ENCODE measurements around the gene SERPINA1. TPM values are rescaled to one million over a fixed set of nuclear protein-coding genes. Genes with fewer than 3 reads are reported as not detected.

The SERPINA1 gene
- total RNA-seq, 1 experiment from 2014 or later, result 5.1 TPM

GRCh38 chr14:94329857-94330256 lies 58.5 kb downstream of the SERPINA1 start (continued):
- TF ChIP-seq AFF4 (CRISPR knock-in tag; IDR thresholded peaks at IDR 0.05; ENCODE audit: borderline replicate concordance) (no peak), ESRRA (CRISPR knock-in tag; IDR thresholded peaks at IDR 0.05; ENCODE audit: borderline replicate concordance) (no peak), E2F4 (CRISPR knock-in tag; IDR thresholded peaks at IDR 0.05; ENCODE audit: borderline replicate concordance, low read depth) (no peak), JUN (CRISPR knock-in tag; IDR thresholded peaks at IDR 0.05) (no peak), CREM (CRISPR knock-in tag; IDR thresholded peaks at IDR 0.05) (no peak), ZNF281 (CRISPR knock-in tag; IDR thresholded peaks at IDR 0.05) (no peak), KAT7 (CRISPR knock-in tag; IDR thresholded peaks at IDR 0.05; ENCODE audit: borderline replicate concordance) (no peak), CTCF (IDR thresholded peaks at IDR 0.05) (no peak), EMX1 (CRISPR knock-in tag; IDR thresholded peaks at IDR 0.05) (no peak), ZNF532 (CRISPR knock-in tag; IDR thresholded peaks at IDR 0.05; ENCODE audit: borderline replicate concordance) (no peak), SMAD4 (CRISPR knock-in tag; IDR thresholded peaks at IDR 0.05) (no peak), PREB (CRISPR knock-in tag; IDR thresholded peaks at IDR 0.05; ENCODE audit: borderline replicate concordance) (no peak), MYBL2 (CRISPR knock-in tag; IDR thresholded peaks at IDR 0.05) (no peak)
